ENCODE results near the gene IL25.
"Not testable (repeated sequence)": the region's sequence is repeated elsewhere in the genome, so short reads cannot be mapped to it uniquely, and the experiment has no call there.

Gene IL25

DNA sequence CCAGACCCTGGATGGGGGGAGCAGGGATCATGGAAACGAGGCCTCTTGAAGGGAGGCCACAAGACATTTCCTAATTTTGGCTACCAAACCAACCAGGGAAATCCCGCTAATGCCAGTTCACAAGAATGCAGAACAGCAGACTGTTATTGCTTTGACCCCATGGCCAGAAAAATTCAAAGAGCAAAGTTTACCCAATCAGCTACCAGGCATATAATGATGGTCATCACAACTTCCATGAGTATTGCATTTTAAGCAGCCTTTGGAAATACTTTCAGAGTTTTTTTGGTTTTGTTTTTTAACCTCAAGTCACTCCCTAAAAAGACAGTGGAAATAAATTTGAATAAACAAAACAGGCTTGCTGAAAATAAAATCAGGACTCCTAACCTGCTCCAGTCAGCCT is at the start of gene IL25:
Gene IL25 (plus strand): TSS at position 301 of the 400 bp plus-strand sequence.
- no peak for DNase-seq (ENCODE audit: low spot score)

DNA sequence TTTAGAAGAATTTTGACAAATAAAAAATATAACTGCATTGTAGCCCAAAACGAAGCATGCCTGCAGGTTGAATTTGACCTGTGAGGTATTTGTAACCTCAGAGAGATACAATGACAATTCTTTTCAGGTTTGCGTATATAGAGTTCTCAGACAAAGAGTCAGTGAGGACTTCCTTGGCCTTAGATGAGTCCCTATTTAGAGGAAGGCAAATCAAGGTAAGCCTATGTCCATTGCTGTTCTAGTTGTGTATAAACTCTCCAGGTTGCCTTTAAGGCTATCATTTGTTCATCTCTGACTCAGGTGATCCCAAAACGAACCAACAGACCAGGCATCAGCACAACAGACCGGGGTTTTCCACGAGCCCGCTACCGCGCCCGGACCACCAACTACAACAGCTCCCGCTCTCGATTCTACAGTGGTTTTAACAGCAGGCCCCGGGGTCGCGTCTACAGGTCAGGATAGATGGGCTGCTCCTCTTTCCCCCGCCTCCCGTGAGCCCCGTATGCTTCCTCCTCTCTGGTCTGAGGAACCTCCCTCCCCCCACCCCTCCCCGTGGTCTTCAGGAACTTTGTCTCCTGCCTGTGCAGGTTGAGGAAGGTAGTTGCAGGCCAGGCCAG is 48.7 kb upstream of the IL25 start:
- DNase-seq (ENCODE audit: low spot score): no peak

DNA sequence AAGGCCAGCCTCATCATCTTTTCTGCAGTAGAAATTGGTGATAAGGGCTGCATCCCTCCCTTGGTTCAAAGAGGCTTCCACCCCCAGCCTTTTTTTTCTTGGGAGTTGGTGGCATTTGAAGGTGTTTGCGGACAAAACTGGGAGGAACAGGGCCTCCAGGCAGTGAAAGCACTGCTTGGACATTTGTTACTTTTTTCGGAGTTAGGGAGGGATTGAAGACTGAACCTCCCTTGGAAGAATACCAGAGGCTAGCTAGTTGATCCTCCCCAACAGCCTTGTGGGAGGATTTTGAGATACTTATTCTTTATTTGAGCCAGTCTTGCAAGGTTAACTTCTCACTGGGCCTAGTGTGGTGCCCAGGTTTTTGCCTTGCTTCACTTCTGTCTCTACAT is 48.2 kb upstream of the IL25 start:
- DNase-seq (ENCODE audit: low spot score): no peak

DNA sequence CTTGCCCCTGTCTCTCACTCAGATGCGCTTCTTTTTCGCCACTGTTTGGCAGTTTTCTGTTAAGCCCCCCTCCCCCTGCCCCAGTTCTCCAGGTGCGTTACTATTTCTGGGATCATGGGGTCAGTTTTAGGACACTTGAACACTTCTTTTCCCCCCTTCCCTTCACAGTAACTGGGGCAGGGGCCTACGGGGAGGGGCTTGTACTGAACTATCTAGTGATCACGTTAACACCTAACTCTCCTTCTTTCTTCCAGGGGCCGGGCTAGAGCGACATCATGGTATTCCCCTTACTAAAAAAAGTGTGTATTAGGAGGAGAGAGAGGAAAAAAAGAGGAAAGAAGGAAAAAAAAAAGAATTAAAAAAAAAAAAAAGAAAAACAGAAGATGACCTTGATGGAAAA is 47.6 kb upstream of the IL25 start:
- DNase-seq (ENCODE audit: low spot score): no peak

DNA sequence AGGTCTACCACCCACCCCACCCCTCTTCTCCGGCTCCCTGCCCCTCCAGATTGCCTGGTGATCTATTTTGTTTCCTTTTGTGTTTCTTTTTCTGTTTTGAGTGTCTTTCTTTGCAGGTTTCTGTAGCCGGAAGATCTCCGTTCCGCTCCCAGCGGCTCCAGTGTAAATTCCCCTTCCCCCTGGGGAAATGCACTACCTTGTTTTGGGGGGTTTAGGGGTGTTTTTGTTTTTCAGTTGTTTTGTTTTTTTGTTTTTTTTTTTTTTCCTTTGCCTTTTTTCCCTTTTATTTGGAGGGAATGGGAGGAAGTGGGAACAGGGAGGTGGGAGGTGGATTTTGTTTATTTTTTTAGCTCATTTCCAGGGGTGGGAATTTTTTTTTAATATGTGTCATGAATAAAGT is 46.9 kb upstream of the IL25 start:
- not testable (repeated sequence) for DNase-seq (ENCODE audit: low spot score)

DNA sequence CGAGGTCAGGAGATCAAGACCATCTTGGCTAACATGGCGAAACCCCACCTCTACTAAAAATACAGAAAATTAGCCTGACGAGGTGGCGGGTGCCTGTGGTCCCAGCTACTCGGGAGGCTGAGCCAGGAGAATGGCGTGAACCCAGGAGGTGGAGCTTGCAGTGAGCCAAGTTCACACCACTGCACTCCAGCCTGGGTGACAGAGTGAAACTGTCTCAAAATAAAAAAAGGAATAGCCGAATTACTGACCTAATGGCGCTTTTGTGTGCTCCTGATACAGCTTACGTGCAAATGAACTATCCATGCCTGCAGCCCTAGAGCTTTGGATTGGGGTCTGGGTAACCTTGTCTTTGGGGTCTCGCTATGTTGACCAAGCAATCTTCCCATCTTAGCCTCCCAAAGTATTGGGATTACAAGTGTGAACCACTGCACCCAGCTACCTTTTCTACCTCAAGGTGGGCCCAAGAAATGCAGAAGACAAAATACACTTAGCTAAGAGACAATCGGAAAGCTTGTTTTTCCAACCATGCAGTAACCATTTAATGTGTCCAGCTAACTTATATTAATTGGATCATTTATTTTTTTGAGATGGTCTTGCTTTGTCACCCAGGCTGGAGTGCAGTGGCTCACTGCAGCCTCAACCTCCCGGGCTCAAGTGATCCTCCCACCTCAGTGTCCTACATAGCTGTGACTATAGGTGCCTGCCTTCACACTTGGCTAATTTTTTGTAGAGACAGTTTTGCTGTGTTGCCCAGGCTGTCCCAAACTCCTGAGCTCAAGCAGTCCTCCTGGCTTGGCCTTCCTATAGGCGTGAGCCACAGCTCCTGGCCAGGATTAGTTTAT is 45.9 kb upstream of the IL25 start:
- DNase-seq (ENCODE audit: low spot score): no peak

DNA sequence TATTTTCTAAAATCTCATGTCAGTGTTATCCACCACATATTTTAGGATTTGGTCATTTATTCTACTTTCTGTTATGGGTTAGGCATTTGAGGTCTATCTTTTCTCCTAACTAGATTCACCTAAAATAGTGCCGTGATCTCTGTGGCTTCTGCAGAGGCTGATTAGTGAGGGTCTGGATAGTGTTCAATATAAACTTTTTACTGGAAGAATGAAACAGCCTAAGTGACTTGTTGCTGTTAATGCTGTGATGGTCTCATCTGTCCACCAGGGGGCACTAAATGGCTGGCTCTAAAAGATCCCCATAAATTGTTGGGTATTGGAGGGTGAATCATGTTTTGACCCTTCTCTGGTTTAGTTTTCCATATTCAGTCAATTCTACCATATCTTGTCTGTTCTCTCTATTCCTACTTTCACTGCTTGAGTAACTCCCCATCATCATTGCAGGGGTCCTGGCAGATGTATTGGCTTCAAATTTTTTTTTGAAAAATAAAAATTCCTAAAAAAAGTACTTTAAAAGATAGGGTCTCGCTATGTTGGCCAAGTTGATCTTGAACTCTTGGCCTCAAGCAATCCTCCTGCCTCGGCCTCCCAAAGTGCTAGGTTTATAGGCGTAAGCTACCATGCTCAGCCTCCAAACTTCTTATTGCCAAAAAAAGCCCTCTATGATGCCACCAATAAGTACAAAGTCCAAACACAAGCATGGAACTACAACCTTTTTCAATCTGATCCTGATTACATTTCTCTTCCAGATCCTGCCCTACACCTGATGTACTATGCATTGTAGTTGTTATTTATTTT is 44.5 kb upstream of the IL25 start:
- peak; percentile 86 for DNase-seq (ENCODE audit: low spot score)

DNA sequence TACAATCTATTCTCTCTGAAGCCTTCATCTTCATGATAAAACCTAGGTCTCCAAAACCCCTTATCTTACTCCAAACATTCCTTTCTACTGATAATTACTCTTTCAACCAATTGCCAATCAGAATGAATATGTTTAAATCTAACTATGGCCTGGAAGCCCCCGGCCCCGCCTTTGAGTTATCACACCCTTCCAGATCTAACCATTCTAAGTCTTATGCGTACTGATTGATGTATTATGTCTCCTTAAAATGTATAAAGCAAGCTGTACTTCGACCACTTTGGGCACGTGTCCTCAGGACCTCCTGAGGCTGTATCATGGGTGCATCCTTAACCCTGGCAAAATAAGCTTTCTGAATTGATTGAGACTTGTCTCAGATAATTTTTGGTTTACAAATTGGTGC is 37.0 kb upstream of the IL25 start:
- no peak for DNase-seq (ENCODE audit: low spot score)

DNA sequence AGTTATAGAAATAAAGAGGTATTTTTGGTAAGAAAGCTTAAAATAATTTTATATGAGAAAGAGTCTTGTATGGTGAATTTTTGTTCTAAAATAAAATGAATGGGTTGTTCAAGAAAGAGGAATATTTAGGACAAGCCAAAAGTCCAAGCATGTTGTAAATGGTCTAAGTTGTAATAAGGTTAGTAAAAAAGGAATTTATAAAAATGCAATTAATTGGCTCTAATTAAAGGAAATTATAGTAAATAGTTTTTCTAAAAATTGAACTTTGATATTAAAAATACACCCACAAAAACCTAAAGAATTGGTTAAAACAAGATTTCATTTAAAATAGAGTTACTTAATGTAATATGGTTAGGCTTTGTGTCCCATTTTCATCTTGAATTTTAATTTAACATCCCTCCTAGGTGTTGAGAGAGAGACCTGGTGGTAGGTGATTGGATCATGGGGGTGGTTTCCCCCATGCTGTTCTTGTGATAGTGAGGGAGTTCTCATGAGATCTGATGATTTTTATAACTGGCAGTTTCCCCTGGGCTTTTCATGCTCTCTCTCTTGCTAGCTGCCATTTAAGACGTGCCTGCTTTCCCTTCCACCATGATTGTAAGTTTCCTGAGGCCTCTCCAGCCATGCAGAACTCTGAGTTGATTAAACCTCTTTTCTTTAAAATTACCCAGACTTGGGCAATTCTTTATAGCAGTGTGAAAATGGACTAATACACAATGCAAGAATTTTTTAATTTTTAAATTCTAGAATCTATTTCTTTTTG is 32.9 kb upstream of the IL25 start:
- DNase-seq (ENCODE audit: low spot score): no peak

DNA sequence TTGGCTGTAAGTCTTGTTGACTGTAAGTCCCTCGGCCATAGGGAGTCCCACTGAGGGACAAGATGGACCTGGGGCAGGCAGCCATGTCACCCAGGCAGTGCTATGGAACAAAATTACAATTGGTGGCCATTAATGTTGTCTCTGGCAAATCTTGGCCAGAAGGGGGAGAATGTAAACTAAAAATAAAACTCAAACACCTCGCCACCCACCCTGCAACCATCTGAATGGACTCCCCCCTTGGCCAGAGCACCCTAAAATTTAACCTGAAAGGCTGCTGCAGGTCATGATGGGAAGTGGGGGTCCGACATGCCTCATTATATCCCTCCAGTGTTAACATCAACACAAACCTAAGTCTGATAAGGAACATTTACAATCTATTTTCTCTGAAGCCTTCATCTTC is 28.1 kb upstream of the IL25 start:
- DNase-seq (ENCODE audit: low spot score): no peak

DNA sequence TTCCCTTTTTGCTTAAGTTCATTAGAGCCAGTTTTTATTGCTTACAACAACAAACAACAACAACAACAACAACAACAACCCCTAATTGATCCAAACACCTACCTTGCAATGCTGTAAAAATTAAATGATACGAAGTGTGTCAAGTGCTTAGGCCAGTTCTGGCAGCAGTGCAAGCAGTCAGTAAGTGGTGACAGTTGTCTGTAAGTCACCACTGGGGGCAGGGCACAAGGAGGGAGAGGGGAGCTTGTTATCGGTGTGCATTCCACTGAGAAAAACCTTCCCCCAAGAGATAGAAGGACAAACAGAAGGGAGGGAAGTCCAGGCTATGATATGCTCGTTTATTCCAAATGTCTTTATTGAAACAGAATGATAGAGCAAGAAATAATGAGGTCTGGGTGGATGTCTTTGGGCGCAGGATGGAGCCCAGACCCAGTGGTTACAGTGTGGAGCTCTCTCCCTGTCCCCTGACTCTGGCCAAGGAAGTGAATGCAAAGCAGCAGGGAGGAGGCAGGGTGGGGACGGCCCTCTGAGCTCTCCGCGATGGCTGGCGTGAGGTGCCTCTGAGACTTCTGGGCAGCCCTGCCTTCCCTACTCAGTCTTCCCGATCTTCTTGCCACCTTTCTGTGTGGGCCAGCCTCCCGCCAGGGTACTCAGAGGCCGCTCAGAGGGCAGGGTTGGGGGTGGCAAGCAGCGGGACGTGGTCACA is 26.5 kb upstream of the IL25 start:
- no peak for DNase-seq (ENCODE audit: low spot score)

DNA sequence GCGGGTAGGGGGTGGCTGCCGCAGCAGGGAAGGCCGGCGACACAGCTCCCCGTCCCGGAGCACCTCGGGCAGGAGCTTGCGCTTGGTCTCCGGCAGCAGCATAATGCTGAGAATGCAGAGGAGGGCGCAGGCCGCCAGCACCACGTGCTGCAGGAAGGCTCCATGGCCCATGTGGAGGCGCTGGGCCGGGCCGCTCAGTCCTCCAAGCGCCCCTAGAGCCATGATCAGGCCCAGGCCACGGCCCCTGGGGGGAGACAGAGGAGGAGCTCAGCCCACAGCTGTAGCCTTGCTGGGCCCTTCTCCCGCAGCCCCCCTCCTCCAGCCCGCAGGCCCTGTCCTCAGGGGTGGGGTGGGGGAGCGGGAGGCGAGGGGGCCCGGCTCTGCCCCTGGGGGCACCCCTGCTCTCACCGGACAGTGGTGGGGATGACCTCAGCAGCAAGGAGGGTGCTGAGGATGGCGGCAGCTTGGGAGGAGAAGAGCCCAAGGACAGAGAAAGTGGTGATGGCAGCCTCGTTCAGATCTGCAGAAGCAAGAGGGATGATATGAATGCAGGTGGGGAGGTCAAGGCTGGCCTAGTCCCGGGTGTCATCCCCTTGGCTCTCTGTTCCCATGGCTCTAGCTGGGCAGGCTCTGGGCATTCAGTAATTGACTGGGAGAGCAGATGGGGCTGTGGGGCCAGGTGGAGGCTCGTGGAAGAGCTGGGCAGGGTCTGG is 25.8 kb upstream of the IL25 start:
- no peak for DNase-seq (ENCODE audit: low spot score)

DNA sequence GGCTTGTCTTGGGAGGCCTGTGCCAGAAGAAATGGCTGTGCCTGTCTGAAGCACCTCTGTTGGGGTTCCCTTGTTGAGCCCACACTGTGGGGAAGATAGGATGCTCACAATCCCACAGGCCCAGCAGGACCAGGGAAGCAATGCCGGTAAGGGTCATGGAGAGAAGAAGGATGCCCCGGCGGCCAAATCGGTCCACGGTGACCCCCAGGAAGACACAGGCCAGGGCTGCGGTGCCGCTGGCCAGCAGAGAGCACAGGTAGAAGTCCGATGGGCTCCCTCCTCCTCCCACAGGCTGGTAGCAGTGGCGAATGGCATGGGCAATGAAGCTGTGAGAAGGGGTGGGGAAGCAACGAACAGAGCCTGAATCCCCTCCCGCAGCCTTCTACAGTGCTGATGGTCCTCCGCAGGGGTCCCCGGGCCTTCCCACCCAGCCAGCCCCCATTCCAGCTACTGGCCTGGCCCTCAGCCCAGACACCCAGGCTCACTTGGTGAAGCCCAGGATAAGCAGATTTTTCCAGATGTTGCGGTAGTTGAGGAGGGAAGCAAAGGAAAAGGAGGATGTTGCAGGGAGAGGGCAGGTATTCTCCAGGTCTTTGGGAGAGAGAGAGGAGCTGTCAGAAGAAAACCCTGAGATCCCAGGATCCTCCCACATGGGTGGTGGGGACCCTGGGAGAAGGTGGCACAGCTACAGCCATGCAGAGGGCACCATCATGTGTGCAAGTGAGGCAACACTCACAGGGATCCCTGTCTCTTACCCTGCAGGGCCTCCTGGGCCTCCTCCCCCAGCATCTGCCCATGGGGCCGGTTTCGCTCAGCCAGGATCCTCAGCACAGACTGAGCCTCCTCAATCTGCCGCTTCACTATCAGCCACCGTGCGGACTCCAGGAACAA is 25.0 kb upstream of the IL25 start:
- DNase-seq (ENCODE audit: low spot score): no peak

DNA sequence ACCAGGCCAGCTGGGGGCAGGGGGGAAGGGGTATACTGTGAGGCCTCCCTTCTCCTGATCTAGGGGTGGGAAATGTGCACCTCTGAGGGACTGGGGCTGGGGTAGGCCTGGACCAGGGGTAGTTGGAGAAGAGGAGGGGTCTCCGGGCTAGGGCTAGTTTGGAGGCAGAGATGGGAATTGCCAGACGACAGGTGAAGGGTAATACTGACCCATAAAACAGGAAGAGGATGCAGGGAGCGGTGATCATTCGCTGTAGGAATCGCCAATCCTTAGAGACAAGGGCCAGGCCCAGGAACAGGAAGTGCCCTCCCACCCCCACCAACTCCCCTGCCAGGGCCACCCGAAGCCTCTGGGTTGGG is 24.3 kb upstream of the IL25 start:
- DNase-seq (ENCODE audit: low spot score): no peak

DNA sequence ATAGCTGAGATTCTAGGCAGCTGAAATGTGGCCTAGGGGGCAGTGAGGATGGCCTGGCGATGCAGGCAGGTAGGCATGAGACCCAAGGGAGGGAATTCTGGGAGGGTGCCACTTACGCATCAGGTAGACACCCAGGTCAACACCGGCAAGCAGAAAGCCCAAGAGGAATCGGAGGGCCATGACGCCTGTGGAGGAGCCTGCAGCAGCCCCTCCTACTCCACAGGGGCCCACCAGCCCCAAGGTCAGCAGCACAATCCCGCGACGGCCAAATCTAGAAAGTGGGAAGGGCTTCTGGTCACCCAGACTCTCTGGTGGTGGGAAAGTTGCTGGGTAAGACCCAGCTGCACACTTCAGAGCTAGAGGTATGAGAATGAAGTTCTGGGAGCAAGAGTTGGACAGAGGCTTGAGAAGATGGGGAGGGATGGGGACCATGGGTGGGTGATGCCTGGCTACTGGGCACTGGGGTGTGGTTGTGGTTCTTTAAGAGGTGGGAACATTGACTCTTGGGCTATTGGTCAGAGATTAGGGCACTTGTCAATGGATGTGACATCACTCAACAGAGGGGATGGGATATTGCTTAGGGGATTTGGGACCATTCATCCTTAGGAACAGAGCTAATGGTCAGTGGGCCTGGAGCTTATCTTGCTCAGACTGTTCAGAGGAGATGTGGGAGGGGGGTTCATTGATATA is 23.3 kb upstream of the IL25 start:
- DNase-seq (ENCODE audit: low spot score): no peak

DNA sequence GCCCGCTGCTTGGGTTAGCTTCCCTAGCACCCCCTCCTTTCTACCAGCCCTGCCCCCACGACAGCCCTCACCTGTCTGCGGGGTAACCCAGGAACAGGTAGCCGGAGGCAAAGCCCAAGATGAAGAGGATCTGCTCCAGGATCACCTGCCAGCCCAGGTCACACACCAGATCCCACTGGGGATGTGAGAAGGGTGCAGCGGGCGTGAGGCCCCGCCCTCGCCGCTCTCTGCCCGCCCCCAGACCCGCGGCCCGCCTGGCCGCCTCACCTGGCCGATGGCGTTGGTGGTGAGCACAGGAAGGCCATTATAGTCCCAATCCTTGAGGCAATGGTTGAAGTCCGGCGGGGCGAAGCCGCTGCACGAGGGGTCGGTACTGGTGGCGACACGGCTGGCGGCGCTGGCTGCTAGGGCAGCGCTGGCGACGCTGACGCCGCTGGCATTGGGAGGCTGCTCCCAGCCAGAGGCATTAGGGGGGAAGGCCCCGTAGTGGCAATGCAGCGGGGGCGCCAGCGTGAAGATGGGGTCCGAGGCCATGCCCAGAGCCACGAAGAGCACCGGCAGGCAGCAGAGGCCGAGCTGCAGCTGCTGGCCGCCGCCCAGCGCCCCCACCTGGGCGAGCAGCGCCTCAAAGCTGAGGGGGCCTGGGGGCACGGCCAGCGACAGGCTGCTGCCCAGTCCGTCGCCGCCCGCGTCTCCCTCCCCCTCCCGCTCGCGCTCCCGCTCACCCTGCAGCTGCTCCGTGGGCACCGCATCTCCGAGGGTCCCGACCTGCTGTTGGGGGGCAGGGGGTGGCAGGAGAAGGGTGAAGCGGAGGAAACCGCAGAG is 20.7 kb upstream of the IL25 start:
- DNase-seq (ENCODE audit: low spot score): no peak

DNA sequence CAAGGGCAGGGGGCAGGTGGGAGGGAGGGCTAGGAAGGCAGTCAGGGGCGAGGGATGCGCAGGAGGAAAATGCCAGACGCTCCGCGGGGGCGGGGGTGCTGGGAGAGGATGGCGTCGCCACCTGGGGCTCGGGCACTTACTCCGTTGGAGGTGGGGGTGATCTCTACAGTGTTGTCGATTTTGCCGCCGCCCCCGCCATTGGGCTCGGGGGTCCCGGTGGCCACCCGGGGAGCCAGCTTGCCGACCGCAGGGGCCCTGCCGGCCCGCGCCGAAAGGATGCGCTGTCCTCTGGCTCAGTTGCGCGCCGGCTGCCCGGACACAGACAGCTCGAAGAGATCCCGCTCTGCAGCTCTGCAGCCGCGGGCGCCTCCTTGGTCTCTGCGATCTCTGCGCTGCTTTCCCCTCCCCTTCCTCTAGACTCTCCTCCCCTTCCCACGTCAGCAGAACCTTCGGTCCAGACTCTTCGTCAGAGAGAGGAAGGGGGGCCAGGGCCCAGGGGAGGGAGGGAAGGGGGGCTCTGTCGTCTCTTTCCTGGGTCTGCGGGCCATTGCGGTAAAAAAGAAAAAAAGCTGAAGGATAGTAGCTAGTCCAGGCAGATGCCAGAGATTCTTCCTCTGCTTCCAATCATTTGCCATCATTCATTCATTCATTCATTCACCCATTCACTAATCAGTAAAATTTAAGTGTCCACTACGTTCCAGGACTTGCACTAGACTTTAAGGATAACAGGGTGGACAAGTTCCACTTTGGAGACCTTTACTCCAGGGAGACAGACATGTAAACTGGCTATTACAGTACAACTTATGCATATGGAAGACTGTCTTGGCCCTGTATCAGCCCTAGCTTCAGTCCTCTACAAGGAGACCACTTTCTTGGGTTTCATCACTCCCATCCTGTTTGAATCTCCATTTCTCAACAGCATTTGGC is 19.8 kb upstream of the IL25 start, which contains the start of gene SLC22A17:
Gene SLC22A17 (minus strand): TSS at position 382 of the 927 bp plus-strand sequence.
- no peak for DNase-seq (ENCODE audit: low spot score)
